CD4-positive, alpha-beta T cell treated with Interleukin-12 subunit alpha and Interleukin-12 subunit beta, for 1 hour (primary cell): ENCODE measurements around the gene TNFSF13B.
A peak's percentile ranks its signal among the peaks of the same experiment; 100 is the strongest.
"Not testable (repeated sequence)": the region's sequence is repeated elsewhere in the genome, so short reads cannot be mapped to it uniquely, and the experiment has no call there.

Experiments used
- DNase-seq: peaks from one replicate; pipeline ENCODE4 v3.0.0-alpha.2; 2020

TNFSF13B gene, protein sequence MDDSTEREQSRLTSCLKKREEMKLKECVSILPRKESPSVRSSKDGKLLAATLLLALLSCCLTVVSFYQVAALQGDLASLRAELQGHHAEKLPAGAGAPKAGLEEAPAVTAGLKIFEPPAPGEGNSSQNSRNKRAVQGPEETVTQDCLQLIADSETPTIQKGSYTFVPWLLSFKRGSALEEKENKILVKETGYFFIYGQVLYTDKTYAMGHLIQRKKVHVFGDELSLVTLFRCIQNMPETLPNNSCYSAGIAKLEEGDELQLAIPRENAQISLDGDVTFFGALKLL

DNA sequence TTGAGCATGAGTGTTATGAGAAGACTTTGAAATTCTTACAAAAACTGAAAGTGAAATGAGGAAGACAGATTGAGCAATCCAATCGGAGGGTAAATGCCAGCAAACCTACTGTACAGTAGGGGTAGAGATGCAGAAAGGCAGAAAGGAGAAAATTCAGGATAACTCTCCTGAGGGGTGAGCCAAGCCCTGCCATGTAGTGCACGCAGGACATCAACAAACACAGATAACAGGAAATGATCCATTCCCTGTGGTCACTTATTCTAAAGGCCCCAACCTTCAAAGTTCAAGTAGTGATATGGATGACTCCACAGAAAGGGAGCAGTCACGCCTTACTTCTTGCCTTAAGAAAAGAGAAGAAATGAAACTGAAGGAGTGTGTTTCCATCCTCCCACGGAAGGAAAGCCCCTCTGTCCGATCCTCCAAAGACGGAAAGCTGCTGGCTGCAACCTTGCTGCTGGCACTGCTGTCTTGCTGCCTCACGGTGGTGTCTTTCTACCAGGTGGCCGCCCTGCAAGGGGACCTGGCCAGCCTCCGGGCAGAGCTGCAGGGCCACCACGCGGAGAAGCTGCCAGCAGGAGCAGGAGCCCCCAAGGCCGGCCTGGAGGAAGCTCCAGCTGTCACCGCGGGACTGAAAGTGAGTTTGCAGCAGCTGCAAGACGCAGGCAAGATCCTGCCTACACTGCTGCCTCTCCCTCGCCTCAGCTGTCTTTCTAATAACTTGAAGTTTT is at the start of gene TNFSF13B:
Gene TNFSF13B, plus strand, starts transcription at position 118 of the 728 bp plus-strand sequence. Its CDS starts 178 bp downstream, at position 296.
- peak; percentile 37 for DNase-seq

DNA sequence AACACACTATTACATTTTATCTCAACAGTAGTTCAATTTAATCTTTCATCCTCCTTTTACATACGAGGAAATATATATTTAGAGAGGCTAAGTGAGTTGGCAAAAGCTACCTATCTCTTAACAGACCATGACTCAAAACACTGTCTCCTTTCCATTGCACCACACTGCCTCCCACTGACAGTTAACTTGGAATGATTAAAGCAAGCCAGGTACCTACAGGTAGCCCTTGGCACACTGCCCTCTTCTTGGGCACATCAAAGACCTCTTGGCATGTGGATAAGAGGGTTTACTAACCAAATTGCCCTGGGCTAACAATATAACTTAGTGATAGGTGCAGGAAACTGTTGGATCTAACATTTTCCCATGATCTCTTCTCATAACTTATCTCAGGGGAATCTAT is 49.5 kb upstream of the TNFSF13B start:
- peak; percentile 28 for DNase-seq

DNA sequence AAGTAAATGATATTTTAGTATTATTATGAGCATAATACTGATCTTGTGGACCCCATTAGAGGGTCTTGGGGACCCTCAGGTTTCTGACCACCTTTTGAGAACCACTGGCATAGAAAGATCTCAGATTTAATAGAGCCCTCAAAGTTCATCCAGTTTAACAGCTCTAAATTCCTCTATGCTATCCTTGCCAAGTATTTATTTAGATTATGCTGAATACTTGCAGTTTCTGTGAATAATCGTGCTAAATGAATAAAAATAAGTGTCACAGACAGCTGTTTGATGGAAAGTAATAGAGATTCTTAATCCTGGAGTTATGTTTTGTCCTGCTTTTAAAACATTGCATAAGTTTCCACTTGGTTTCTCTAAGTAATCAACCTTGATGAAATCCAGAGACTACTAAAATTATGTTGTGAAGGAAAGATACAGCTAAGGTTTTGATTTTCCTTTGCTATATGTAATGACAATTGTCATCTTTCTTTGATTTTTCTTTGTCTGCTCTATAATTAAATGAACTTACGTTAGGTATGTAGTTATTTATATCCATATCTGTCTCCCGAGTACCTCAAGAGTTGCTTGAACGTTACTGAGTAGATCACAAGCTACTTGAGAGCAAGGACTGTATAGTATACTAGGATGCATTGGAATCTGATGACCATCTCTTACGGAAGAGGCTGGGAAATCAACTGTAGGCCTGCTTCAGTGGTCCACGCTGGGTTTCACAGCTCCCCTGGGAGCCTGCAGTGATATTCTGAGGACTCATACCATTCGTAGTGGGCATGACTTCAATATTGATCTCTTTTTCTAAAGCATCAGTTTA is 45.6 kb upstream of the TNFSF13B start:
- DNase-seq: no peak

DNA sequence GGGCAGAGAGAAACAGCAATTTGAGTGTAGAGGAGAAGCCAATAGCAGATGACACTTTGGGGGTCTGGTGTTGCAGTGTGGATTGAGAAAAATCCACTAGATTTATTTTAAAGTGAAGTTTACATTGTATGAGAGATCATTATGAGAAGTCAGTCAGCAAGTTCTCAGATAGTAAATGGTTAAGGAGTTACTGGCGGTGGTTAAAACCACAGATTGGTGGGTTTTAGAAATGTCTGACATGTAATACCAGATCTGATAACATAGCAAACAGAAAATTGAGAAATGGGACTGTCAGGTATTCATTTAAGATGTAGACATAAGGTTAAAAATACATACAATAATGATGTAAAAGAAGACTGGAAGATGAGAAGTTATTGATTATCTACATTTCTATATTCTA is 44.1 kb upstream of the TNFSF13B start:
- DNase-seq: peak; percentile 27

DNA sequence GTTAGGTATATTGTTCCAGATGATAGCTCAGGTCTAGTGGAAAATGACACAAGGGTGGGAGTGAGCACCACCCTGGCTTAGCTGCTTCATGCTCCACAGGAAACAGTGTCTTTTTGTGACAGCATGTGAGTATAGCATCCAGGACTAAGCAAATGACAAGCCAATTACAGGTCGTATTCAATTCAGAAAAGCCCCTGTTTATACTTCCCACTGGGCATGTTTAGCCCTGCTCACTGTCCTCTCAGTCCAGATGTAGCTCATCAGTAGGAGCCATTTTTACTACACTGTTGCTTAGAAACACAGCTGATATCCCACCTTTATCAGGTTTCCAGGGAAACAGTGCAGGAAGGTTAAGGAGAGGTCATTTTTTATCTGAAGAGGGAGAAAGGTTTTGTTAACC is 43.3 kb upstream of the TNFSF13B start:
- DNase-seq: no peak

DNA sequence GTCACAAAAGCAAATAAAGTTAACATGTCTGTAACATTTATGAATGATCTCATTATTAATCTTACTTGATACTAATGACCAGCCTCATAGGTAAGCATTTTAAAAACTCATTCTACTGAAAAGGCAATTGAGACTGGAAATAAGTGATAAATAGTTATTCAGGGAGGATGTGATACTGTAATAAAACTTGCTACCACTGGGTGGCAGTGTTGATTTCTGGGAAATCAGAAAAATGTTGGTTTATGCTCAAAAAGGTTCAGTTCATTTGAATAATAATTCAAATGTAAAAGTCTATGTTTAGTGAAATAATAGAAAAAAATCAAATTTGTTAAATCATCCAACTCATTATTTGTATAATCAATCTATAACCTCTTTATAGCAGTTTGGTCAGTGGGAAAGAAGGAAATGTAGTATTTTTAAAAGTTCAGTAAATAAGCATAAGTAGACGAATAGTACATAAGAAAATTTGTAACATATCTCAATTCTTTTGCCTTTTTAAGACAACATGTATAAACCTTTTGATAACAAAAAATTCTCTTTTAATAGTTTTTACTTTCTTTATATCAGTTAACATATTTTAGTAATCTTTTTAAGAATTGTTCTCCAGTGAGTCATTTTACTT is 41.8 kb upstream of the TNFSF13B start:
- peak; percentile 66 for DNase-seq

DNA sequence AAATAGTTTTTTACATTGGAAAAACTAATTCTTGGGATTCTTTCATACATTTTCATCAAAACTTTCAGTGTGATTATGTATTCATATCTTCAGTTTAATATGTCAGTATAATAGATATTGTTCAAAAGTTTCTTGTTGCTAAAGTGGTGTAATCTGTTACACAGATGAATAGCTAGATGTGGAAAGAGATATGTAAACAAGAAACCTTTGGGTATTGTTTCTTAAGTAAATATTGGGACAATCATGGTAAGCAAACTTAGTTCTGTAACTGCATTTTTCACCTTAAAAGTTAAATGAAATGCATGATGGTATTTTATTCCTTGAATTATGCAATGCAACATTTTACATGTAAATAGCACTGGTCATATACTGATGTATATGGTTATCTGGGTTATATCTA is 39.1 kb upstream of the TNFSF13B start:
- DNase-seq: no peak

DNA sequence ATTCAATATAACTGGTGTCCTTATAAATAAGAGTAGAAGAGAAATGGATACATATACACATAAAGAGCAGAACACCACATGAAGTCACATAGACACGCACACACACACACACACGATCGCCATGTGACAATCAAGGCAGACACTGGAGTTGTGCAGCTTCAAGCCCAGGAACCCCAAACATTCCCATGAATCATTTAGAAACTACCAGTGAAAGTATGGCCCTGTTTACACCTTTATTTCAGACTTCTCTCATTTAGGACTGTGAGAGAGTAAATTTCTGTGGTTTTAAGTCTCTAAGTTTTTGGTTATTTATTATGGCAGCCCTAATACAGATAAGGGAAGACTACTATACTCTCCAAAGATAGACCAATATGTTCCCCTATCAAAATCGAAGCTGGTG is 20.4 kb upstream of the TNFSF13B start:
- no peak for DNase-seq

DNA sequence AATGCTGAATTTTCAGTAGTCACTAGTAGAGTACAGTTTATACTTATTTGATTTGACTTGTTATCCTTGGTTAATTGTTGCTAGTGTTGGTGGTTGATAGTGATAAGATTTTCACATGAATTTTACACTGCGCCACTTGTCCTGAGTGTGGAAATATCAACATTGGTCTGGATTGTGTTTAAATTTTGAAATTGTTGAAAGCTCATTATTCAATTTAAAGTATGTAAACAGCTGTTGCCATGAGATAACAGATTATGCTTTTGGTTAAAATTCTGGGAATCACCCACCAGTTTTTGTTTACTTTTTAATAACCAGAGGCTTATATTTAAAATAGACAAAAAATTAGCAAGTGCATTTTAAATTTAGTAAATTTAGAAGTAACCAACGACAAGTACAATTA is 12.3 kb upstream of the TNFSF13B start:
- DNase-seq: no peak

DNA sequence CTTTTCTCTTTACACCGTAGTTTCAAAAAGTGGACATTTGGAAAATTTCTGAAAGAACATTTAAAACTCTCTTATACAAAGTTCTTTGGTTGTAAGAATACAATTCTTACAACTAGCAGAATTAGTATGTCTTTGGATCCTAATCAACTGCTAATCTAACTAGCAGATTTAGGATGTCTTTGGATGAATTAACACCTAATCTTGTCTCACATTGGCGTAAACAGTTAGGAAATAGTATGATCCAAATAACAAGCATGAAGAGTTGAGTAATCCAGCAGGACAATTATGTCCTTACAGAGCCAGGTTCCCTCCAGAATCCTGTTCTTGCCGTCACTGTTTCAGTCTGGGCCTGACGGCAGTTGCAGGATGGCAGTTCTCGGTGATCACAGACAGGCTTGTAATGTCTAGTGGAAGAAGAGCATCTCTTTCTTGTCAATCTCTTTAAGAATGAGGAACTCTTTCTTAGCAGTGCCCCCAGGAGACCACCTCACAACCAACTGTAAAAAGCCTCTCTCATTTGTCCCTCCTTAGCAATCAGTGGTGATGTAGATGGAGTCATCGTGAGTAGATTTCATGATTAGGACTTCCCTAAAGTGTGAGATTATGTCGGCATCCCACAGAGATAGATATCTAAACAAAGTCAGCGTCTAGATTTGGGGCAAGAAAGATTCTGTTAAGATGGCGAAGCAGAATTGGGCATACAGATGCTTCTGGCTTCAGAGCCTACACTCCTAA is 5.7 kb upstream of the TNFSF13B start:
- DNase-seq: no peak

DNA sequence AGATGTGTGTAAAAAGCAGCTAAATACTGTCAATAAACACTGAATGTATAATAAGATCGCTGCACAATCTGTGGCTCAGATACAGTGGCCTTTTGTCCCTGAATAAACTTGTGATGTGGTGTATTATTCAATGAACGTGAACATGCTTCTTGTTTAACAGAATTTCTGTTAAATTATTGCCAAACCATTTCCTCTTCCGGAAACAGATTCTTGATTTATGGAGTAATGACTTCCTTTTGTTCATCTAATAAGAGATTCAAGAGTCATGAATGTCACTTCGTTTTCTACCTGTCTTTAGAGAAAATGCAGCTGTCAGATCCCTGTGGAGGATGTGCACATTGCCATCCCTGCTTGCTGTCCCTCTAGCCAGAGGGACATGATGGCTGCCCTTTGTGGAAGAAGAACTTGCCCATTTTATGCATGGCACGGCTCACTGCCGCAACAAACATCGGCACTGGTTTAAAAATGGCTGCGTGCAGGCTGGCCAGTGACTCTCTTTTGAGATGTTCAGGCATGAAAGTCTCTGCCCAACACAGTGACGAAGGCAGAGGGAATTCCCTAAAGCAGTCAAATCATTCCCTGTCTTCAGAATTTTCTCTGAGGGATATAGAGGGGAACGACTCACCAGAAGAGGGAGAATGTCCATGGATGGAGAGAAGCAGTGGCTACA is 3.1 kb upstream of the TNFSF13B start:
- no peak for DNase-seq

DNA sequence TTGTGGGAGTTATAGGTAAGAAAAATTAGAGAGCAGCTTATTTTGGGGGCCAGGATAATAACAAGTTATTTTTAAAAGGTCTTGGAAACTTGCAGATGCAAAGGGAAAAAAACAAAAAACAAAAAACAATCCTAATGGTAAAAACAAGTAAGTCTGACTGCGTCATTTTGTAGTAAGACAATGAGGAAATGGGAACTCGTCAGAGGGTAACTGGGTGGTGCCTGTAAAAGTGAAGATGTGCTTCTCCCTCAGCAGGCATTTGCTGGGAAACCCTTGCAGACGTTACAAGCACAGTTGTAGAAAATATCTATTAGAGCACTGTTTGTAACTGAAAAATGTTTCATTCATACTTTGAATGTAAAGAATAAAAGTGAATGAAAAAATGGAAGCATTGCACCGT is 2.2 kb upstream of the TNFSF13B start:
- DNase-seq: no peak

DNA sequence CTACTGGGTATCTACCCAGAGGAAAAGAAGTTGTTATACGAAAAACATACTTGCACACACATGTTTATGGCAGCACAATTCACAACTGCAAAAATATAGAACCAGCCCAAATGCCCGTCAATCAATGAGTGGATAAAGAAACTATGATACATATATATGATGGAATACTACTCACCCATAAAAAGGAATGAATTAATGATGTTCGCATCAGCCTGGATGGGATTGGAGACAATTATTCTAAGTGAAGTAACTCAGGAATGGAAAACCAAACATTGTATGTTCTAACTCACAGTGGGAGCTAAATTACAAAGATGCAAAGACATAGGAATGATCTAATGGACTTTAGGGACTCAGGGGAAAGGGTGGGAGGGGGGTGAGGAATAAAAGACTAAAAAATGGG is 1.7 kb upstream of the TNFSF13B start:
- not testable (repeated sequence) for DNase-seq

DNA sequence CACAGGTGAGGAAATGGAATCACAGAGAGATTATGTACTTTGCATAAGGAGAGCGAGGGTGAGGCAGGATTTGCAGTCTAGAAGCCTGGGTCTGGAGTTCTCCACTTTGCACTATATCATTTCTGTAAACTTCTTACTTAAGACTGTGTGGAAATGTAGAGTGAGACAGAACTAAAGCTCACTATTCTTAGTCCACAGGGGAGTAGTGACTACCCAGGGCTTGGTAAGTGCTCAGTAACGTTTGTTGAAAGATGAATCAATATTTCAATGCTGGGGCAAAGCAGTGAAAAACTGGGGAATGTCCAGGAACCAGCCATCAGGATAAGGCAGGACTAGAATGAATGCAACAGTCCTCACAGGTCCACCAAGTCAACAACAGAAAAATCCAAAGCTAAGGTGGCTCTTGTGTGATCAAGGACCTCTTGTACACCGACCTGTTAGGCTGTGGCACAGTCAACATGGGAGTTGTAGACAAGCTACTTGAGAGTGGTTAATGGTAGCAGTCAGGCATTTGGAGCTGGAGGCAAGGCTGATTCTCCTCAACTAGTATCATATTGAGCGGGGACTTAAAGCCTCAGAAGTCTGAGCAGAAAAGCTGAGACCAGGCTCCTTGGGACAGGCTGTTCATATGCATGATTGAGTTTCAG is 929 bp upstream of the TNFSF13B start:
- no peak for DNase-seq

DNA sequence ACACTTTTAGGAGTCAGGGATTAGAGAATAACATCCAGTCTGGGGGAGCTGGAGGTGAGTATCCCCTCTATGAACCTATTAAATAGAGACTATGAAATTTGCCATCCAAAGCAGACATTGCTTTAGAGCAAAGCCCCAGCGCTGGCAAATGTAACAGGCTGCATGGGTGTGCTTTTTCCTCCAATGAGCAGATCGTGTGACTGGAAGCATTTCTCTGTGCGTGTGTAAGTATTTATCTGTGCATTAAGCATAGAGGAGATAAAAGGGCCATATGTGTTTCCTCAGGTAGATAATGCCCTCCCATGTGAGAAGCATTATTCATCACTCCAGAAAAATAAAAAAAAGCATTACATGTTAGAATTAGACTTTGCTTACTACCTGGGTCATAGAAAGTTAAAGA is 924 bp downstream of the TNFSF13B start:
- no peak for DNase-seq

DNA sequence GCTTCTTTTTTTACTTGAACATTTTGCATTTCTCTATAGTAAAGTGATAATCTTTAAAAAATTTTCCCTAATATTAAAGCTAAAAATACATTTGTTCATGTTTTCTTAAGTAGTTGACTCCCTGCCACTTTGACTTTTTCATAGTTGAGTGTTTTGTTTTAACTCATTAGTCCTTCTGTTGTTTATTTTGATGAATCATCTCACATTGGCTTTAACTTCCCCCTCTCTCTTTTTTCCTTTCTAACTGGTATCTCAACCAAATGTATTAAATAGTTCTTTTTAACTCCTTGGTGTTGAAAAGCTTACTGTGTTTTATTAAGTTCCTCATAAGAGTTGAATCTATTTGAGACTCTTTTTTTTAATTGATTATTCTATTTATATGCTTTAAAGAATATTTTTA is 2.8 kb downstream of the TNFSF13B start:
- DNase-seq: no peak

DNA sequence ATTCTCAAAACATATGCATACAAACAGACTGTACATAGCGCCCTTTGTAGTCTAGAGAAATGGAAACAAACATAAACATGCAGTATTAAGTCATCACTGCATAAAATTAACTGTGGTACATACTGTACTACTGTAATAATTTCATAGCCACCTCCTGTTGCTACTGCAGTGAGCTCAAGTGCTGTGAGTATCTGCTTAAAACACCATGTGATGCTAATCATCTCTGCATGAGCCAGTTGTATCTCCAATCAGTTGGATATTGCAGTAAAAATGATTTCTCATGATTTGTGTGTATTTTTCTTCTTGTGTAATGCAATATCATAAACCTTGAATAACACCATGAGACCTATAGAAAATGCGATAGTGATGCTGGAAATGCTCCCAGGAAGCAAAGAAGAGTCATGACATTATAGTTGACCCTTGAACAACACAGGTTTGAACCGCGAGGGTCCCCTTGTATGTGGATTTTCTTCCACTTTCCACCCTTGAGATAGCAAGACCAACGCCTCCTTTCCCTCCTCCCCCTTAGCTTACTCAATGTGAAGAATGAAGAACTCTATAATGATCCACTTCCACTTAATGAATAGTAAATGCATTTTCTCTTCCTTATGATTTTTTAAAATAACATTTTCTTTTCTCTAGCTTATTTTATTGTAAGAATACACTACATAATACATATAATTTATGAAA is 4.1 kb downstream of the TNFSF13B start:
- no peak for DNase-seq

DNA sequence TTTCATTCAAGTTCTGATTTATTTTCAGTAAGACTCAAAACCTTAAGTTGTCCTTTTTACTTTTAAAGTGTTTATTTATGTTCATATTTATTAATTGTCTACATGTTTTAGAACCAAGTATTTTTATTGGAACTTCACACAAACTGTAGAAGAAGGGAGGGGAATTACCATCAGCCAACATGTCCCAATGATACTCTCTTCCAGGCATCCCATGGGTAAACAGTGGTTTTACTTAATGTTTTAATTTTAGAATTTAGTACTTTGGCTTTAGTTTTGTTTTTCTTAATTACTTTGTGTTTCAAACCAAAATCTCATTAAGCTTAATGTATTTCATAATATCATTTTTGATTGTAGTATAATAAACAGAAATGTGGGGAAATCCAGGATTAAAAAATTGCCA is 5.2 kb downstream of the TNFSF13B start:
- DNase-seq: no peak

DNA sequence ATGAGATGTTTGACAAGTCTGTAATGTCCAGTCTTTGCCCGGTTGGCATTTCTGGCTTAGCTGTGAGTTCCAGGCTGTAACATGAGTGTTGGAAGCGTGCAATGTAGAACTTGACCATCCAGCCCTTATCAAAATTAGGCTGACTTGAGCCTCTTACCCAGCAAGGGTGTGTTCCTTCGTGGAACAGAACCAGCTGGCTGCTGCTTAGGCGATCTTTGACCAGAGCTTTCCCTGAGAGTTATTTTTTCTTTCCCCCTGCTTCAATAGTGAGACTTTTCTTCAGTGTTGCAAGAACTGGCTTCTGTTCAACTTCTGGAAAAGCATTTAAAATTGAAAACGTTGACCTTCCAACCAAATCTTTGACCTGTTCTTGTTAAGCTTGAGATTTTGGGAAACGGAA is 6.5 kb downstream of the TNFSF13B start:
- DNase-seq: no peak

DNA sequence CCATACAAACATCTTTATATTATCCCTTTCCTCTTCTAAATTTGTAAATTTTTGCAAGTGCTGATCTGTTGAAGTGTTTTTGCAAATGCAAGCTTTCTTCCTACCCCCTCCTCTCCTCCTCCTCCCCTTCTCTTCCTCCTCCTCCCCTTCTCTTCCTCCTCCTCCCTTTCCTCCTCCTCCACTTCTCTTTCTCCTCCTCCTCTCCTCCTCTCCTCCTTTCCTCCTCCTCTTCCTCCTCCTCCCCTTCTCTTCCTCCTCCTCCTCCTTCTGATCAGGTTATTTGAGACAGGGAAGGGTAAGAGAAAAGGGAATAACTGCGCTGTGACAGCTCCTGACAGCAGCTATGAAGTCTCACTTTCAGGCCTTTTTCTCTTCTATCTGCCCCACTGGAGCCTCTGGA is 8.9 kb downstream of the TNFSF13B start:
- no peak for DNase-seq

DNA sequence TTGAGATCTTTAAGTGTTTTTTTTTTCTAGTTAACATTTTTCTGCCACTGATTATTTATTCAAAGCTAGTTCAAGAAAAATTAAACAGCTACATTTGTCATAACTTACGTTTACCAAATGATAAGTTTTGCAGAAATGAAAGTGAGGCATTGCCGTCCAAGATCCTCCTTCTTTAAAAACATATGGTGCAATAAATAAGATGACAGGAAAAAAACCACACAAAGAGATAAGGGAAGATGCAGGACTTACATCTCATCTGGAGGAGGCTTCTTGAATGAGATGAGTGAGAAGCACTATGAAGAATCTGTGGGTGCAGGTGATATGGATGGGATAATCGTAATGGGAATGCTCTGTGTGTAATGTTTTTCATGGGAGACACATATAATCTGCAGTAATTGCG is 12.4 kb downstream of the TNFSF13B start:
- DNase-seq: no peak
